NCI-H510A treated with DMSO at 0.1 percent for 48 hours (cell line): ENCODE data around the gene TUBGCP5.
"Not testable (repeated sequence)": the region's sequence is repeated elsewhere in the genome, so short reads cannot be mapped to it uniquely, and the experiment has no call there.

ENCODE experiments used
- DNase-seq: peaks from one replicate; lab custom pipeline; 2025; lab: John Stamatoyannopoulos, UW

Gene TUBGCP5

GRCh38 chr15:23041736-23042135, 2.4 kb upstream of the TUBGCP5 start:
- DNase-seq: not testable (repeated sequence)

GRCh38 chr15:23039917-23040281, 530 bp upstream of the TUBGCP5 start:
- DNase-seq: no peak

- peak; percentile 17 for DNase-seq
These were observed 635 bp downstream of the TUBGCP5 start for GRCh38 chr15:23038726-23039142.

- peak; percentile 11 for DNase-seq
These were observed 3.3 kb downstream of the TUBGCP5 start for GRCh38 chr15:23035964-23036566.

- DNase-seq: peak; percentile 16
These were observed 5.4 kb downstream of the TUBGCP5 start for GRCh38 chr15:23033979-23034378.

GRCh38 chr15:23026218-23026617, 13.2 kb downstream of the TUBGCP5 start:
- no peak for DNase-seq

GRCh38 chr15:23022156-23022555, 17.2 kb downstream of the TUBGCP5 start:
- DNase-seq: no peak

GRCh38 chr15:23014394-23015000, 24.9 kb downstream of the TUBGCP5 start:
- no peak for DNase-seq

GRCh38 chr15:23013681-23014080, 25.7 kb downstream of the TUBGCP5 start:
- DNase-seq: no peak

GRCh38 chr15:23012616-23013015, 26.8 kb downstream of the TUBGCP5 start:
- not testable (repeated sequence) for DNase-seq

GRCh38 chr15:23003736-23004135, 35.6 kb downstream of the TUBGCP5 start:
- DNase-seq: no peak

GRCh38 chr15:23002920-23003319, 36.4 kb downstream of the TUBGCP5 start:
- DNase-seq: no peak

- DNase-seq: no peak
These were observed 43.6 kb downstream of the TUBGCP5 start for GRCh38 chr15:22995795-22996194.

GRCh38 chr15:22992024-22992326, 47.4 kb downstream of the TUBGCP5 start:
- no peak for DNase-seq

- DNase-seq: no peak
These were observed 49.5 kb downstream of the TUBGCP5 start for GRCh38 chr15:22989576-22990477.

- no peak for DNase-seq
These were observed 50.6 kb downstream of the TUBGCP5 start for GRCh38 chr15:22988811-22989210.

- DNase-seq: not testable (repeated sequence)
These were observed 57.4 kb downstream of the TUBGCP5 start for GRCh38 chr15:22981931-22982330.

- DNase-seq: no peak
These were observed 58.1 kb downstream of the TUBGCP5 start for GRCh38 chr15:22981051-22981840.

- DNase-seq: peak; percentile 40
These were observed 58.9 kb downstream of the TUBGCP5 start, which contains the start of gene CYFIP1 for GRCh38 chr15:22980189-22981050. TSS of gene CYFIP1 (minus strand) at chr15:22980368. CDS start at chr15:22947285, 33,083 bp downstream.

GRCh38 chr15:22979238-22980188, 59.9 kb downstream of the TUBGCP5 start:
- DNase-seq: no peak
